ENCODE measurements around the gene RSPO1.

GRCh38 chr1:37628026-37628556 is 6.6 kb downstream of the RSPO1 start:
- TF ChIP-seq CTCF (conservative IDR thresholded peaks at IDR 0.05; ENCODE audit: low read depth, low read length): no peak
- TF ChIP-seq POLR2A (IDR thresholded peaks at IDR 0.05; ENCODE audit: low read depth, low read length): no peak
- TF ChIP-seq SMC3 (IDR thresholded peaks at IDR 0.05; ENCODE audit: low read depth, low read length): no peak
- TF ChIP-seq BHLHE40 (IDR thresholded peaks at IDR 0.05; ENCODE audit: low read depth, low read length): no peak

Data from IMR-90 (cell line).